ENCODE measurements around the gene ELF3.
"Not testable (repeated sequence)": the region's sequence is repeated elsewhere in the genome, so short reads cannot be mapped to it uniquely, and the experiment has no call there.

ELF3 gene

GRCh38 chr1:202036595-202037387, 26.4 kb downstream of the ELF3 start:
- no peak for DNase-seq

GRCh38 chr1:202037706-202038296, 27.4 kb downstream of the ELF3 start:
- peak; percentile 67 for DNase-seq

- DNase-seq, result no peak
Observed at GRCh38 chr1:202038688-202039346, 28.4 kb downstream of the ELF3 start.

GRCh38 chr1:202045705-202046104, 35.3 kb downstream of the ELF3 start:
- DNase-seq, result no peak

DNA sequence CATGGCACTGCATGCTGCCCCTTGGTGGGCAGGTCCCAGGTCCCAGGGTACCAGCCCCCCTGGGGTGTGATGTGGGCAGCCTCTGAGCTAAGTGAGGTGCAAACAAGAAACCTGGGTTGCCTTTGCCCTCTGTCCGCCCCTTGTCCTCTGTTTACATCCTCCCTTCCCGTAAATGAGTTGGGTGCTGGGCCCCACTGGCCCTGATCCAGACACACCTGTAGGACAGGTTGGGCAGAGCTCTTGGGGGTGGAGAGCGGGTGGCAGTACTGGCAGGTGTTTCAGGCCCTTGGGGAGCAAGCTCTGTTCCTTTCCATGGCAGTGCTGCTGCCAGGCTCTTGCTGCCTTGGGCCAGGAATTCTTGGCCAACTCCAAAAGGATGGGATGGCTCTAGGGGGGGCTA, 35.8 kb downstream of the ELF3 start:
- DNase-seq, result no peak

- DNase-seq, result no peak
Observed at GRCh38 chr1:202046748-202047708, 36.6 kb downstream of the ELF3 start.

GRCh38 chr1:202047977-202048376, 37.6 kb downstream of the ELF3 start:
- DNase-seq, result no peak

DNA sequence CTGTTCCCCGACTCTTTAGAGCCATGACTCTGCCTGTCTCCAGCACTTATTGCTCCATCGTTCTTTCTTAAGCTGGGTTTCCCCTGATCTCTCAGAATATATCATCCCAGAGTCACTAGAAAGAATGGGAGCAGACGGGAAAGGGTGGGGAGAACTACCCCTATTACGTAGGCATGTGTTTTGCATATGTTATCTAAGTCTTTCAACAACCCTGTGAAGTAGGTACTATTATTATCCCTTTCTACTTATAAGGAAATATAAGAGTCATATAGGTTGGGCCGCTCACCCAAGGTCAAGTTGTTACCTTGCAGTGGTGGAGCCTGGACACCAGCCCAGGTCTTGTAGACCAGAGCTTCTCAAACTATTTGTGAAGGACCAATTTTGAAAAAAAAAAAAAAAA, 38.7 kb downstream of the ELF3 start:
- no peak for DNase-seq

GRCh38 chr1:202054094-202054493, 43.7 kb downstream of the ELF3 start:
- DNase-seq, result no peak

DNA sequence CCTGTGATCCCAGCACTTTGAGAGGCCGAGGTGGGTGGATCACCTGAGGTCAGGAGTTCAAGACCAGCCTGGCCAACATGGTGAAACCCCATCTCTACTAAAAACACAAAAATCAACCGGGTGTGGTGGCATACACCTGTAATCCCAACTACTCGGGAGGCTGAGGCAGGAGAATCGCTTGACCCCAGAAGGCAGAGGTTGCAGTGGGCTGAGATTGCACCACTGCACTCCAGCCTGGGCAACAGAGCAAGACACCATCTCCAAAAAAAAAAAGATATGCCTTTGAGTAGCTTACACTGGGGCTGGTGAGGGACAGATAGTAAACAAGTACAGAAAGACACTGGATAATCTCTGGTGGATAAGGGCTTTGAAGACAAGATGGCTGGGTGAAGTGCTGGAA, 44.3 kb downstream of the ELF3 start:
- DNase-seq, result not testable (repeated sequence)

DNA sequence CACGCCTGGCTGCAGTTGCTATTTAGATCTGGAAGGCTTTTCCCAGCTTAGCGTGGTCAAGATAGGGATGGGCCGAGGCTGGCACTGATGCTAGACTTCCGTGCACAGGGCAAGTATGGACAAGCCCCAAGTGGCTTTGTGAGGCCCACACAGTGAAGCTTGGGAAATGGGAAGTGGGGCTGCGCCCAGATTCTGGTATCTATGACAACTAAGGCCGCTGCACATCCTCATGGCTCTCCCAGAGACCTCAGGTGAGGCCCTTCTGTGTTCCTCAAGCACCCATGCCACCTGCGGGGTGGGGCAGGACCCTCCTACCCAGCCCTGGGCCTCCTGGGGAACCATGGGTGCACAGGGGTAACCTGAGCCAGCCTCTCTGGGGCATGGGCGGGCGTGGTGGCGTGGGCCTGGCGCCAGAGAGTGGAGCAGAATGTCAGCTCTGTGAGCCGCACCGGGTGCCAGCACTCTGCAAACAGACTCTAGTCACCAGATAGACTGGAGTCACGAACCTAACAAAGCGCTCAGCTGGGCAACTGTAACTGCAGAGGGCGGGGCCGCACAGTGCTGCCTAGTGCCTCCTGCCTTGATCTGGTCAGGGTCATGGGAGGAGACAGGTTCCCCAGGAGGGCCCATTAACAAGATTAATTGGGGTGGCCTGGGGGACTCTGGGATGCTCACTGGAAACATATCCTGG, 46.4 kb downstream of the ELF3 start:
- no peak for DNase-seq

- DNase-seq, result not testable (repeated sequence)
Observed at GRCh38 chr1:202057335-202057704, 46.9 kb downstream of the ELF3 start.

DNA sequence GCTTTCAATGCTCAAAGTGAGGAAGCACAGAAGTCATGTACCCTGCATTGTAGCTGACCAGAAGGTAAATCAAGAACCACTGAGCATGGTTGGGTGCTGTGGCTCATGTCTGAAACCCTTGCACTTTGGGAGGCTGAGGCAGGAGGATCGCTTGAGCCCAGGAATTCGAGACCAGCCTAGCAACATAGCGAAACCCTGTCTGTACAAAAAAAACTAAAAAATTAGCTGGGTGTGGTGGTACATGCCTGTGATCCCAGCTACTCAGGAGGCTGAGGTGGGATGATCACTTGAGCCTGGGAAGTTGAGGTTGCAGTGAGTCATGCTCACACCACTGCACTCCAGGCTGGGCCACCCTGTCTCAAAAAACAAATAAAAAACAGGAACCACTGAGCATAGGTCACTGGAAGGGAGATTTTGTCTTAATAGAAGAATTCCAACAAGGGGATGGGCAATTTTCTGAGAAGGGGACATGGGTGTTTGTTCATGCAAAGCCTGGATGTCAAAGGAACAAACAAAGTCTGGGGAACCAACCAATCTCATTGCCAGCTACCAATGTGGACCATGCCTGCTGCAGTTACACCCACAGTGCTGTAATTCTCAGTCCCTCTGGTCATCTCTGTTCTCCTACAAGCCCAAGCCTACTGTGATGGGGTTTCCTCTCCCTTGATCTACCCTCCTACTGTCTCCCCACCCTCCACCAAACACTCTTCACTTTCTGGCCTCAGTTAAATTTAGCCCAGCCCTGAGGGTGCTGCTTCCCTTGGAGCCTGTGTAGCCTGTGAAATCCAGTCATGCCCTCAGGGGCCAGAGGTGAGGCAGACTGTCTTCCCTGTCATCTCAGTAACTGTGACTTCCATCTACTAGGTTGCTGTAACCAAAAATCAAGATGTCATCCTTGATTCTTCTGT, 47.9 kb downstream of the ELF3 start:
- peak; percentile 48 for DNase-seq

DNA sequence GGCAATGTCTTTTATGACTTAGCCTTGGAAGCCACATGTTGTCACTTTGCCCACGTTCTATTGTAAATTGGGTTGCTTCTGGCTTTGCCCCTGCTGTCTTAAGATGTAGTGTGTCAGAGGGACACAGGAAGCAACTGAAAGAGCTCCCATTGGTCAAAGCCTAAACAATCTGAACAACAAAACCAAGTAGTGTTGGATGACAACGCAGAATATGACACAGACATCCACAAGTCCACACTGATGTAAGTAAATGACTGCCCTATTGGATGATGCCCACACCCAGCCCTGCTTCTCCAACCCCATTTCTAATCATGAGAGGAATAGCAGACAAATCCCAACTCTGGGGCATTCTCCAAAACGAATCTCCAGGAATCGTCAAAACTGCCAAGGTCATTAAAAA, 50.7 kb downstream of the ELF3 start:
- DNase-seq, result no peak

GRCh38 chr1:202061787-202062186, 51.4 kb downstream of the ELF3 start:
- not testable (repeated sequence) for DNase-seq

- DNase-seq, result not testable (repeated sequence)
Observed at GRCh38 chr1:202062636-202063035, 52.2 kb downstream of the ELF3 start.

DNA sequence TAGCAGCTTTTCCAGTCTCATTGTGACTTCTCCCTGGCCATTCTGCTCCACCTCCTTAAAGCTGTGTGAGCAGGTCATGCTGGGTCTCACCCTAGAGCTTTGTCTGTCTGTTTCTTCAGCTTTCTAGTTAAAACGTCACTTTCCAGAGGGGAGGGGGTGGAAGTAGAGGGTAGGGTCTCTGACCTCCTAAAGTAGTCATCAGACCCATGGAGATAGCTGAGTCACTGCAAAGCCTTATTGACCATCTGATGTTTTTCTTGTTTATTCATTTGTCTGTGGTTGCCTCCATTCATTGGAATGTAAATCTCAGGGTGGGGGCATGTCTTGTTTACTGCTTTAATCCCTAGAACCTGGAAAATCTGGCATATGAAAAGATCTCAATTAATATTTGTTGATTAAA, 52.7 kb downstream of the ELF3 start:
- DNase-seq, result no peak

DNA sequence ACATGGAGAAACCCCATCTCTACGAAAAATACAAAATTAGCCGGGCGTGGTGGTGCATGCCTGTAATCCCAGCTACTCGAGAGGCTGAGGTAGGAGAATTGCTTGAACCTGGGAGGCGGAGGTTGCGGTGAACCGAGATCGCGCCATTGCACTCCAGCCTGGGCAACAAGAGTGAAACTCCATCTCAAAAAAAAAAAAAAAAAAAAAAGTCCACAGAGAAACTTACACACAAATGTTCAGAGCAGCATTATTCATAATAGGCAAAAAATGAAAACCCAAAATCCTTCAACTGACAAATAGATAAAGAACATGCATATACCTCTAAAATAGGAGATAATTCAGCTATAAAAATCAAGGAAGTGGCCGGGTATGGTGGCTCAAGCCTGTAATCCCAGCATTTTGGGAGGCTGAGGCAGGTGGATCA, 54.5 kb downstream of the ELF3 start:
- not testable (repeated sequence) for DNase-seq
